Astrocyte of the cerebellum (primary cell): ENCODE data around the gene FOXF2.

Source experiments
- DNase-seq: peaks from one replicate; pipeline ENCODE4 v3.0.0-alpha.2; 2011; ENCODE audit warnings: low read depth
- H3K4me3 ChIP-seq: 2 replicates; pipeline ENCODE4 v1.5.1; 2011; ENCODE audit warnings: mild to moderate bottlenecking, low read depth, low read length, moderate library complexity
- in situ Hi-C: cut with HindIII; loops from 2 replicates; pipeline ENCODE4 v1.10.0; 2017; ENCODE audit warnings: low sequenced_read_pairs
- TF ChIP-seq, protein P1 (sequence below): IDR thresholded peaks from 2 replicates; pipeline ENCODE4 v1.5.1; 2012; ENCODE audit warnings: low read length, low read depth, moderate library complexity, mild to moderate bottlenecking; ENCODE audit errors: missing control alignments

Gene FOXF2

DNA sequence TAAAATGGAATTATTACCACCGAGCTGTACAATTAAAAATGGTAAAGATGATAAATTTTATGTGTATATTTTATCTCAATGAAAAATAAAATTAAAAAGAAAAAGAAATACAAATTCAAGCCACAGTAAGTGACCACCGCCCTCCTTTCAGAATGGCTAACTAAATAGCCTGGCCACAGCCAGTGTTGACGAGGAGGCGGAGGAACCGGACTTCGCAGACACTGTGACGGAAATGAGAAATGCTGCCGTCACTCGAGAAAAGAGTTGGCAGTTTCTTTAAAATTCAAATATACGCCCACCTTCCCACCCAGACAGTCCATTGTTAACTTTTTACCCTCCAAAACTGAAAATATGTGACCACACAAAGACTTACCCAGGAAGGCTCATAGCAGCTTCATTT is 50.0 kb downstream of the FOXF2 start:
- DNase-seq = no peak
- in situ Hi-C loops = no loop called here
- H3K4me3 ChIP-seq = no peak overlapping the region
- TF ChIP-seq, protein P1, sequence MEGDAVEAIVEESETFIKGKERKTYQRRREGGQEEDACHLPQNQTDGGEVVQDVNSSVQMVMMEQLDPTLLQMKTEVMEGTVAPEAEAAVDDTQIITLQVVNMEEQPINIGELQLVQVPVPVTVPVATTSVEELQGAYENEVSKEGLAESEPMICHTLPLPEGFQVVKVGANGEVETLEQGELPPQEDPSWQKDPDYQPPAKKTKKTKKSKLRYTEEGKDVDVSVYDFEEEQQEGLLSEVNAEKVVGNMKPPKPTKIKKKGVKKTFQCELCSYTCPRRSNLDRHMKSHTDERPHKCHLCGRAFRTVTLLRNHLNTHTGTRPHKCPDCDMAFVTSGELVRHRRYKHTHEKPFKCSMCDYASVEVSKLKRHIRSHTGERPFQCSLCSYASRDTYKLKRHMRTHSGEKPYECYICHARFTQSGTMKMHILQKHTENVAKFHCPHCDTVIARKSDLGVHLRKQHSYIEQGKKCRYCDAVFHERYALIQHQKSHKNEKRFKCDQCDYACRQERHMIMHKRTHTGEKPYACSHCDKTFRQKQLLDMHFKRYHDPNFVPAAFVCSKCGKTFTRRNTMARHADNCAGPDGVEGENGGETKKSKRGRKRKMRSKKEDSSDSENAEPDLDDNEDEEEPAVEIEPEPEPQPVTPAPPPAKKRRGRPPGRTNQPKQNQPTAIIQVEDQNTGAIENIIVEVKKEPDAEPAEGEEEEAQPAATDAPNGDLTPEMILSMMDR = no peak

DNA sequence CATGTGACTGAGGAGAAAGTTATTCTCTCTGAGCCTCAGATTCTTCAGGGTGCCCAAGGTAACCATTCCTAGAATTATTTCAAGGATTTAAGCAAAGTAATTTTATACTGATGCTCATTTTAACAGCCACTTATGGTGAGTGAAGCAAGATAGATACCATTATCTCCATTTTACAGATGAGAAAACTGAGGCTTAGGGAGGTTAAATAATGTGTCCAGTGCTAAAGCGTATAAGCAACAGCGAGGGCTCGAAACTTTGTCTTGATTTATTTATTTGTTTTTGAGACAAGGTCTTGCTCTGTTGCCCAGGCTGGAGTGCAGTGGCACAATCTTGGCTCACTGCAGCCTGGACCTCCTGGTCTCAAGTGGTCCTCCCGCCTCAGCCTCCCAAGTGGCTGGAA is 53.6 kb downstream of the FOXF2 start:
- TF ChIP-seq, protein P1 = no peak
- in situ Hi-C loops = no loop called here
- no peak overlapping the region for H3K4me3 ChIP-seq
- no peak for DNase-seq
